Measurements from ENCODE around the gene USP50.

DNA sequence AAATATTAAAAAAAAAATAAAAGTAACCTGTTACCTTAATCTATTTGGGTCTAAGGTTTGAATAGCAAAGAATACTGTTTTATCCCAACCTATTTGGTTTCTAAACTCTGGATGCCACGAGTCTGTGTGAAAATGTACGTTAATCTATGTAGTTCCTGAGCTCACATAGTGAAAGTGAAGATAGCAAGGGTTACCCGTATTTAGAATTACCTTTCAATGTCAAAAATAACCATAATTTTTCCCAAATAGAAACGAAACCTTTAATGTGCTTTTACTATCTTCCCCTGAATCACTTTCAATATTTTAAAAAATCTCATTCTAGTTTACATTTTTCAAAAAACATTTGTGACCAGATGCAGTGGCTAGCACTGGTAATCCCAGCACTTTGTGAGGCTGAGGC, 5.8 kb upstream of the USP50 start:
- TF ChIP-seq POLR2A (IDR thresholded peaks at IDR 0.05) (no peak), EP300 (IDR thresholded peaks at IDR 0.05) (no peak)
- TF ChIP-seq, protein P1, sequence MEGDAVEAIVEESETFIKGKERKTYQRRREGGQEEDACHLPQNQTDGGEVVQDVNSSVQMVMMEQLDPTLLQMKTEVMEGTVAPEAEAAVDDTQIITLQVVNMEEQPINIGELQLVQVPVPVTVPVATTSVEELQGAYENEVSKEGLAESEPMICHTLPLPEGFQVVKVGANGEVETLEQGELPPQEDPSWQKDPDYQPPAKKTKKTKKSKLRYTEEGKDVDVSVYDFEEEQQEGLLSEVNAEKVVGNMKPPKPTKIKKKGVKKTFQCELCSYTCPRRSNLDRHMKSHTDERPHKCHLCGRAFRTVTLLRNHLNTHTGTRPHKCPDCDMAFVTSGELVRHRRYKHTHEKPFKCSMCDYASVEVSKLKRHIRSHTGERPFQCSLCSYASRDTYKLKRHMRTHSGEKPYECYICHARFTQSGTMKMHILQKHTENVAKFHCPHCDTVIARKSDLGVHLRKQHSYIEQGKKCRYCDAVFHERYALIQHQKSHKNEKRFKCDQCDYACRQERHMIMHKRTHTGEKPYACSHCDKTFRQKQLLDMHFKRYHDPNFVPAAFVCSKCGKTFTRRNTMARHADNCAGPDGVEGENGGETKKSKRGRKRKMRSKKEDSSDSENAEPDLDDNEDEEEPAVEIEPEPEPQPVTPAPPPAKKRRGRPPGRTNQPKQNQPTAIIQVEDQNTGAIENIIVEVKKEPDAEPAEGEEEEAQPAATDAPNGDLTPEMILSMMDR (IDR thresholded peaks at IDR 0.05): no peak

All from ovary (tissue), 3 donors.